Measurements from ENCODE around the gene MYZAP.

Gene MYZAP

DNA sequence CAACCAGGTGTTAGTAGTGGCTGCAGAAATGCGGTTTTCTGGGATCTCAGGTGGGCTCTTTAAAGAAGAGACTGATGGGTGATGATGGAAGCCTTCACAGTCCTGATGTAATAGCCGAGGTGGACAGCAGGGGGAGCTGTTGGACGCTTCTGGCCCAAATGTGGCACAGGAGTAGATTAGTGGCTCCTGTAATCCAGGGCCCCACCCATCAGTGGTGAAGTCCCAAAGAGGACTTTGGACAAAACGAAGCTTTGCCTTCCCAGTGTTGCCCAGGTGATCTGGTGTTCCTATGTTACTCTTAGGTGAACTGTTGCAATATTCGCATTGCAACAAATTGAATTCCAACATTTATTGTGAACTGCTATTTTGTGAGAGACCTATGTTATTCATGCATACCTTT lies 31.8 kb upstream of the MYZAP start:
- DNase-seq: peak; percentile 52
- in situ Hi-C loops (cut with HindIII; ENCODE audit: low pct_ligation_motif_present, low pct_unique_long_range_greater_than_20kb, low sequenced_read_pairs): no loop called here

DNA sequence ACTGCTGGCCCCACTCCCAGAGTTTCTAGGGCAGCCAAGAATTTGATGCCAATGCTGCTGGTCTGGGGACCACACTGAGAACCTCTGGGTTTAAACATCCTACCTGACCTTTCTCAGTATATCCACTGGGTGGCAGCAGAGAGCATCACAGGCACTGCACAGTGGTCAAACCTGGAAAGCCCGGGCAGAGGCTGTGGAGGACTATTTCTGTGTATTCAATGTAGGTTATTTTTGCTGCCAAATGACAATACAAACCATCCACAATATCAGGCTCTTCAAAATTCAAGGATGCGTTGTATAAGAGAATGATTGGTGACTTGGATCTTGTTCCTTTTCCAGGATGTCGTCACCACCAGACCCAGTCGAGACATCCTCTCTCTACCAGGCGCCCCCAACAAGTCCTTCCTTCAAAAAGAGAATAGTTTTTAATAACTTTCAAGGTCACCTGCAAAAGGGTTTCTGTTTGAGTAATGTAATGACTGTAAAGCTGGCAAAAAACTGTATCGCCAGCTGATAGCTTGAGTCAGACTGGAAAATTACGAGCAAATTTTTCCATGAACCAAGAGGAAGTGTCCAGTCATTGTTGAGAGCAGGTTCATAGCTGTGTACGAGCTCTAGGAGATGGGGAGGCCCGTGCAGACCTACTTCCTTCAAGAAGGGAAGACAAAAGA lies 30.5 kb upstream of the MYZAP start:
- in situ Hi-C loops (cut with HindIII; ENCODE audit: low pct_ligation_motif_present, low pct_unique_long_range_greater_than_20kb, low sequenced_read_pairs): no loop called here
- peak; percentile 58 for DNase-seq

- DNase-seq: no peak
- in situ Hi-C loops (cut with HindIII; ENCODE audit: low pct_ligation_motif_present, low pct_unique_long_range_greater_than_20kb, low sequenced_read_pairs): no loop called here
Measured at GRCh38 chr15:57562196-57562769, 29.4 kb upstream of the MYZAP start.

DNA sequence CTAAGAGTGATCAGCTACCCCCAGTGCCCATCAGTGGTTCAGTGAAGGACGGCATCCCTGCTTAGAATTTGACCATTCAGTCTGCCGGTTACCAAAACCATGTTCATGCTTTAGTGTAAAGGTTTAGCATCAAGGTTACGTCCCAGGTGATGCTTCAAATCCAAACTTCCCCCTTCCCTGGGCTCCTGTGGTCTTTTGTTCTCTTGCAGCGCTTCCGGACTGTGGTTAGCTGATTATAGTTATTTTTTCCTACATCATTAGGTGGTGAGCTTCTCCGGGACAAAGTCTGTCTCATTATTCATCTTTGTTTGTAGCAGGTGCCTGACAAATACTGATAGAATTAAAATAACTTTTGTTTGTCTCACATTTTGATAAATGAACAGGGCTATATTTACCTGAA lies 28.3 kb upstream of the MYZAP start:
- in situ Hi-C loops (cut with HindIII; ENCODE audit: low pct_ligation_motif_present, low pct_unique_long_range_greater_than_20kb, low sequenced_read_pairs): no loop called here
- no peak for DNase-seq

DNA sequence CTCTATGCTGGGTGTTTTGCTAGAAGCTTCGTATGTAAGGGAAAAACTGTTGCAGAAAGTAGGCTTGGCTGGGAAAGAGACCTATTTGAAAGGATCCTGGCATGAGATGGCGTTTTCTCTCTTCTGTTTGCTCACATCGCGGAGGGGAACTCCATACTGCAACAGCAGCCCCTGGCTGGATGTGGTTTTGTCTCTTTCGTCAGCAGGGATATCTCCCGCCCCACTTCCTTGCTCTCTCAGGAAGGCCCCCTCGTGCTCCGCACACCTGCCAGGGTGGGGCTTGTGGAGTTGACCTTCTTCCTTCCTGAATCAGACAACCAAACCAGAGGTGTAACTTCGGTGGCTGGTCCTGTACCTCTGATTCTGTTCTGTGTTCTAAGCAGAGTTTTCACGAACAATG lies 26.4 kb upstream of the MYZAP start:
- no peak for DNase-seq
- in situ Hi-C loops (cut with HindIII; ENCODE audit: low pct_ligation_motif_present, low pct_unique_long_range_greater_than_20kb, low sequenced_read_pairs): no loop called here

DNA sequence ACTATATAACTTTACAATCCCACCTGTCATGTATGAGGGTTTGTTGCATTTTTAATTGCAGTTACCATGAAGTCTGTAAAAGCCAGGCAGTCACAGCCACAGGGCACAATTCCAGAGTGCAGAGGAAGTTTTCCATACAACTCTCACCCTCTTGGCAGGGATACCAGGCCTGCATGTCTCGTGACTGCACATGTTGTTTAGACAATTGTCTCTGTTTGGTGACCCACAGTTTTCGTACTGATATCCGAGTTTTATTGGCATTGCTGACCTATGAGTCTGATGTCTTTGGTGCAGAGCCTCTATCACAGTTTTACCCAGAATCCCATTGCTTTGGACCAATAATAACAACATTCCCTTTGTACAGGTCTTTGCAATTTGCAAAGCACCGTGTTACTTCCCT lies 24.9 kb upstream of the MYZAP start:
- in situ Hi-C loops (cut with HindIII; ENCODE audit: low pct_ligation_motif_present, low pct_unique_long_range_greater_than_20kb, low sequenced_read_pairs): no loop called here
- no peak for DNase-seq

DNA sequence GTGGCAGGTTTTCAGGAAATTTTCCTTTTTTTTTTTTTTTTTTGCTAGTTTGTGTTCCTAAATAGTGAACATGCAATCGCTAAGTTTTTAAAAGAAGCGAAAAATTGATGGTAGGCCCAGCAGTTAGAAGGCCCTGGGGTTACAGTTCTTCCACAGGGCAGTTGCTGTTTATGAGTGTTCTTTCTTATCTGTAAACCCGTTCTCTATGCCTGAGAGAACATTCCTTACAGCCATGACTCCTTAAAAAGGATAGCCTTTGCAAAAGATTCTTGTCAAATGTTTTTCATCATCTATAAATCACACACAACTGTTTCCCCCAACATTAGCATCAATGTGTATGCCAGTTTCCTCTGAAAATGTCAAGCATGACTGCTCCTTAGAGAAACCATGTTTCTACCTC lies 23.8 kb upstream of the MYZAP start:
- no peak for DNase-seq
- in situ Hi-C loops (cut with HindIII; ENCODE audit: low pct_ligation_motif_present, low pct_unique_long_range_greater_than_20kb, low sequenced_read_pairs): no loop called here

GRCh38 chr15:57568299-57568698 lies 23.4 kb upstream of the MYZAP start:
- in situ Hi-C loops (cut with HindIII; ENCODE audit: low pct_ligation_motif_present, low pct_unique_long_range_greater_than_20kb, low sequenced_read_pairs): no loop called here
- DNase-seq: no peak

DNA sequence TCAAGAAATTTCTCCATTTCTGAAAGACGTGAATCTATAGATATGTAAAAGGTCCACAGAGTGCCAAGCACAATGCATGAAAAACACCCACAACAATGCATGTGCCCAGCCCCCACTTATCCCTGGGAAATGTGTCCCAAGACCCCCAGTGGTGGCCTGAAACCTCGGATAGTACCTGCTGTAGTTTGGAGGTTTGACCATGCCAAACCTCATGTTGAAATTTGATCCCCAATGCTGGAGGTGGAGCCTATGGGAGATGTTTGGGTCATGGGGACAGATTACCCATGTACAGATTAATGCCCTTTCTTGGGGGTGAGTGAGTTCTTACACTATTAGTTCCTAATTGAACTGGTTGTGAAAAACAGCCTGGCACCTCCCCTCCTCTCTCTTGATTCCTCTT lies 21.4 kb upstream of the MYZAP start:
- in situ Hi-C loops (cut with HindIII; ENCODE audit: low pct_ligation_motif_present, low pct_unique_long_range_greater_than_20kb, low sequenced_read_pairs): no loop called here
- no peak for DNase-seq

DNA sequence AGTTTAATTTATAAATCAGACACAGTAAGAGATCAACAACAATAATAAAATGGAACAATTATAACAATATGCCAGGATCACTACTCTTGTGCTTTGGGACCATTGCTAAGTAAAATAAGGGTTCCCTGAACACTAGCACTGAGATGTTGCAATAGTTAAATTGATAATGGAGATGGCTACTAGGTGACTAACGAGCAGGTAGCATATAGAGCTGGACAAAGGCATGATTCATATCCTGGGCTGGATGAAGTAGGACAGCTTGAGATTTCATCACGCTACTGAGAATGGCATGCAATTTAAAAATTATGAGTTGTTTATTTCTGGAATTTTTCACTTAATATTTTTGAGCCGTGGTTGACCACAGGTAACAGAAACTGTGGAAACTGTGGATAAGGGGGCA lies 20.7 kb upstream of the MYZAP start:
- no peak for DNase-seq
- in situ Hi-C loops (cut with HindIII; ENCODE audit: low pct_ligation_motif_present, low pct_unique_long_range_greater_than_20kb, low sequenced_read_pairs): no loop called here

- in situ Hi-C loops (cut with HindIII; ENCODE audit: low pct_ligation_motif_present, low pct_unique_long_range_greater_than_20kb, low sequenced_read_pairs): no loop called here
- DNase-seq: no peak
Measured at GRCh38 chr15:57571725-57572124, 20.0 kb upstream of the MYZAP start.

- DNase-seq: no peak
- in situ Hi-C loops (cut with HindIII; ENCODE audit: low pct_ligation_motif_present, low pct_unique_long_range_greater_than_20kb, low sequenced_read_pairs): no loop called here
Measured at GRCh38 chr15:57572468-57572867, 19.2 kb upstream of the MYZAP start.

DNA sequence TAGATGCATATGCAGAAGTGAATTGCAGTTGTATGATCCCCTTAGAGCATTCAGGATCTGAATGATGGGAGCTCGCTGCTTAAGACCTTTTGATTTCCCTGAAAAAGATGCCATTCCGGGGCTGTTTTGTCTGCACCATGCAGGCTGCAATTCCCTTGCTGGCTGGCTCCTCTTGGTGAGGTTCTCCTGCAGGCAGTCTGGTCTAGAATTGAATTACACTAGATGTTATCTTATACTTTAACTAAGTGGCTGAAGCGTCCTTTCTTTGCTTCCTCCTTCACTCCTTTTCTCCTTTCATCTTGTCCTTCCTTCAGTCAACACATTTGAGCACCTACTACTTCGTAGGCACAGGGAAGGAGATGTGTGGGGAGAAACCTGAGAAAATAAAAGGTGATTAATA lies 18.6 kb upstream of the MYZAP start:
- in situ Hi-C loops (cut with HindIII; ENCODE audit: low pct_ligation_motif_present, low pct_unique_long_range_greater_than_20kb, low sequenced_read_pairs): no loop called here

DNA sequence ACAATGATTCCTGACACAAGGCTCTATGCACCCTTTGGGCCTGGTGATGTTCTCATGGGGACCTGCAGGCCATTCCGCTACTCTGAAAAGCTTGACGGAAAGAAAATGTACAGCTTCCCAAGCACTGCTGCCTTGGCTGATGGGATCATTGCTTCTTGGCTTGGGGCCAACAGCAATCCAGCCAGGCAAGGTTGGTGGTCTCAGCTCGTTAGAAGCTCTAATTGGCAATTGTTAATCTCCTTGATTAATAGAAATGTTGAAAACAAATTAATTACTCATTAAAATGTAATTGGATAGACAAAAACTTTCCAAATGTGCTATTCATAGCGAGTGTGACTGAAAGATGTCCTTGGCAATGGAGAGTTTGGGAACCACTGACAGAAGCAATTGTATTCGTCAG lies 16.3 kb upstream of the MYZAP start:
- in situ Hi-C loops (cut with HindIII; ENCODE audit: low pct_ligation_motif_present, low pct_unique_long_range_greater_than_20kb, low sequenced_read_pairs): no loop called here
- no peak for DNase-seq

More for the DNA sequence above, 18.6 kb upstream of the MYZAP start:
- no peak for DNase-seq

DNA sequence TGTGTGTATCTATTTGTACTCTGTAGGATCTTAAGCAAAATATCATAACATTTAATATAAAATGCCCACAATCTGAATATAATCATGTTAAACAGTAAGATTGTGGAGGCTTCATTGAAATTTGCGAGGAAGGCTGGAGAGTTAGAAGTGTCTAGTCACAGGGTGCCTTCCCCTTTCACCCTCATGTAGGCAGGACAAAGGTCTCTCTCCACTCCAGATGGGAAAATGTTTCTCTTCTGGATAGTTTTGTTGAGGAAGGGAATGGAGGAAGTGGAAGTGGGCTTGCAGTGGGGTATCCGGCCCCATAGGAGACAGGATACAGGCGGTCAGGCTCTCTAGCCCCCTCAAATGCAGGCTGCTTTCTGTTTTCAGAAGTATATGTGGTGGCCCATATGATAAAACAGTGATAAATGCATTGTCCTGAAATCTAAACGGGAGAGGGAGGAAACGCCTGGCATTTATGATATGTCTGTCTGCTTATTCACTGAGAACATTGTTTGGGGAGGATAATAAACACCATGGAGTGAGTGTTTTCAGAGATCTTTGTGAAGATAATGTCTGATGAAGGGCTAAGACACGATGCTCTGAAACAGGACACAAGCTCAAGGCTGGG lies 13.3 kb upstream of the MYZAP start:
- in situ Hi-C loops (cut with HindIII; ENCODE audit: low pct_ligation_motif_present, low pct_unique_long_range_greater_than_20kb, low sequenced_read_pairs): no loop called here
- DNase-seq: no peak

DNA sequence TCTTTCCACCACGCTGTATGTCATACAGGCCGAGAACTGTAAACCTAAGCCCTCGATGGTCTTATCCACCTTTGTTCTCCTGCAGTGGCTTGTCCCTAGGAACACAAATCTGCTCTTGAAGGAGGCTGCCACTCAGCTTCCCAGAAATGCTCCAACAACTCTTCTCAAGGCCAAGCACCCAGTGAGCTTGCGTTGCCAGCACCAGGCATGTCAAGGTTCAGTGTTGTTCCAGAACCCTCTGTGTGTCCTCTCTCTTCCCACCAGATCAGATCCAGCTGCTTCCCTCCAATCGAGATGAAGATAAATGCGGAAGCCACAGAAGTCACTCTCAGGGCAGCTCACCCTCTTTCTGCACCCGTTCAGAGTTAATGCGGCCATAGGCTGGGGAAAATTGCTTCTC lies 11.3 kb upstream of the MYZAP start:
- in situ Hi-C loops (cut with HindIII; ENCODE audit: low pct_ligation_motif_present, low pct_unique_long_range_greater_than_20kb, low sequenced_read_pairs): no loop called here
- no peak for DNase-seq

DNA sequence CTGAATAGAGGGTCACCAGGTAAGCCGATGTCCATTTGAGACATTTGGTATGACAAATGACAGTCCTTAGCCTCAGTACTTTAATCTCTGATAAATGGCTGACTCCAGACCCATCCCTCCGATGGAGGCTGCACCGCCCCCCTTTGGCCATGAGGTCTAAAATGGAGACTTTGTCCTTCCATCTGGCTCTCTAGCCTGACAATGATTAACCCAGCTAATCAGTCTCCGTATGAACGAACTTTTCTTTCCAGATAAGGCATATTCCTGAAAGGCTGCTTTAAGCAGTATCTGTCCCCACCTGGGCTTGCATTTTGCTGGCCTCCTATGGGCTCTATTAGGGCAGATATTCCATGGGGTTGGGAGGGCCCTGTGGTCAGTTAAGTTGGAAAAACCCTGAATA lies 10.8 kb upstream of the MYZAP start:
- in situ Hi-C loops (cut with HindIII; ENCODE audit: low pct_ligation_motif_present, low pct_unique_long_range_greater_than_20kb, low sequenced_read_pairs): no loop called here
- no peak for DNase-seq

- DNase-seq: no peak
- in situ Hi-C loops (cut with HindIII; ENCODE audit: low pct_ligation_motif_present, low pct_unique_long_range_greater_than_20kb, low sequenced_read_pairs): no loop called here
Measured at GRCh38 chr15:57582090-57582489, 9.6 kb upstream of the MYZAP start.

GRCh38 chr15:57583282-57583681 lies 8.4 kb upstream of the MYZAP start:
- in situ Hi-C loops (cut with HindIII; ENCODE audit: low pct_ligation_motif_present, low pct_unique_long_range_greater_than_20kb, low sequenced_read_pairs): no loop called here

GRCh38 chr15:57583720-57584119 lies 8.0 kb upstream of the MYZAP start:
- DNase-seq: no peak
- in situ Hi-C loops (cut with HindIII; ENCODE audit: low pct_ligation_motif_present, low pct_unique_long_range_greater_than_20kb, low sequenced_read_pairs): no loop called here

More at GRCh38 chr15:57583282-57583681, 8.4 kb upstream of the MYZAP start:
- DNase-seq: no peak
